Esophagus muscularis mucosa (tissue), 4 donors: Measurements from ENCODE around the gene ANKIB1. TPM values are rescaled to one million over a fixed set of nuclear protein-coding genes. Genes with fewer than 3 reads are reported as not detected.

Experiments used
- DNase-seq: peaks from one replicate; pipeline ENCODE4 v3.0.0-alpha.2; 2017; ENCODE audit errors: extremely low spot score
- H3K27ac ChIP-seq, 4 donors: fragments of 200-600 bp; sonication (generic); replicated peaks in 1 of 4; 1 replicate in 3 of 4; 2 replicates in 1 of 4; pipeline ENCODE4 v1.5.1; 2016 to 2019; ENCODE audit warnings: mild to moderate bottlenecking in 1 of 4
- H3K27me3 ChIP-seq, 4 donors: fragments of 200-600 bp; sonication (generic); one replicate each; pipeline versions ENCODE4 v1.5.1 to v1.6.0; 2016 to 2019
- H3K36me3 ChIP-seq, 4 donors: fragments of 200-600 bp; sonication (generic); one replicate each; pipeline ENCODE4 v1.5.1; 2016 to 2019
- H3K4me1 ChIP-seq, 4 donors: fragments of 200-600 bp; sonication (generic); one replicate each; pipeline ENCODE4 v1.5.1; 2016 to 2019
- H3K4me3 ChIP-seq, 4 donors: fragments of 200-600 bp; sonication (generic); 1 replicate in 2 of 4; 2 replicates in 2 of 4; pipeline ENCODE4 v1.5.1; 2016 to 2019; ENCODE audit warnings: mild to moderate bottlenecking in 4 of 4, moderate library complexity in 1 of 4
- H3K9me3 ChIP-seq, 4 donors: fragments of 200-600 bp; sonication (generic); 1 replicate in 3 of 4; 2 replicates in 1 of 4; pipeline ENCODE4 v1.5.1; 2016 to 2019
- EP300 ChIP-seq: sonication (generic); formaldehyde crosslinking; IDR thresholded peaks from one replicate; pipeline ENCODE4 v1.6.1; 2017; ENCODE audit warnings: antibody characterized with exemption
- POLR2A ChIP-seq: fragments of 450-650 bp; IDR thresholded peaks from one replicate; pipeline ENCODE4 v1.6.1; 2017; ENCODE audit warnings: antibody characterized with exemption, moderate library complexity, mild to moderate bottlenecking, low read depth
- POLR2AphosphoS5 ChIP-seq, 2 donors: sonication (generic); formaldehyde crosslinking; IDR thresholded peaks; one replicate each; pipeline ENCODE4 v1.6.1; 2017; ENCODE audit warnings: antibody characterized with exemption in 2 of 2
- WGBS: methylation state at CpG from one replicate; pipeline ENCODE4 v1.1.5; 2018; 5-methylcytosine and 5-hydroxymethylcytosine counted together
- intact Hi-C: fragments of 100-400 bp; cut with DNase I; formaldehyde crosslinking; loops from one replicate; pipeline ENCODE4 v1.15.1; 2023
- total RNA-seq, 4 donors: library from RNA; depleted of rRNA; stranded (reverse); fragments of >200 nt; gene quantifications; one replicate each; pipeline versions ENCODE4 v1.1.0 to v1.2.1, GENCODE V29; 2016
- TF ChIP-seq, protein P1 (sequence below), 3 experiments: fragments of 200-600 bp in 2 of 3; fragments of 450-650 bp in 1 of 3; sonication (generic) in 2 of 3; IDR thresholded peaks; one replicate each; pipeline ENCODE4 v1.5.1; 2017 to 2019; ENCODE audit warnings: antibody characterized with exemption in 3 of 3, mild to moderate bottlenecking in 2 of 3, moderate library complexity in 1 of 3

Gene ANKIB1
- total RNA-seq, 4 donors from 2014 or later: 25.8 to 37.8 (median 28.6) TPM

DNA sequence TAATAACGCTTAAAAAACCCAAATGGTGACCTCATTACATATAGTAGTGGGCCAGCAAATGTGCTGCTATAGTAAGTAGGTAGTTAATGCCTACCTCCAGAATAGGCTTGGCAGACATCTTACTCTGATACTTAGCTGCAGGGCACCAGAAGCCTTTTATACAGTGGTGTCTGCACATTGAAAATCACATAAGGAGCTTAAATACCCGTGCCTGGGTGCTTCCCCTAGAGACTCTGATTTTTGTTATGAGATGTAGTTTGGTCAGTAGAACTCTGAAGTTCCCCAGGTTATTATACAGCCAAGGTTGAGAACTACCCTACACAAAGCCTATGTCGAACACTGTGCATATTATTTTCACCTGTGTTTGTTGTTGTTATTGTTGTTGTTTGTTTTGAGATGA, 47.2 kb downstream of the ANKIB1 start:
- peaks cover 8 to 22% (median 15%) of the 10 kb centered on the region in 4 donors for H3K4me1 ChIP-seq
- H3K27ac ChIP-seq: no peak overlapping the region
- no peak overlapping the region for H3K4me3 ChIP-seq
- no peak for DNase-seq
- intact Hi-C loops: no loop called here
- WGBS: 88% methylated on average over 3 of the region's 3 CpGs
- peaks cover 0 to 8% (median 0%) of the 10 kb centered on the region in 4 donors for H3K36me3 ChIP-seq
- no peaks in the 10 kb centered on the region for H3K27me3 ChIP-seq
- no peak for TF ChIP-seq POLR2A
- no peak for TF ChIP-seq POLR2AphosphoS5 (IDR thresholded peaks at IDR 0.05)
- TF ChIP-seq EP300: no peak
- TF ChIP-seq, protein P1, sequence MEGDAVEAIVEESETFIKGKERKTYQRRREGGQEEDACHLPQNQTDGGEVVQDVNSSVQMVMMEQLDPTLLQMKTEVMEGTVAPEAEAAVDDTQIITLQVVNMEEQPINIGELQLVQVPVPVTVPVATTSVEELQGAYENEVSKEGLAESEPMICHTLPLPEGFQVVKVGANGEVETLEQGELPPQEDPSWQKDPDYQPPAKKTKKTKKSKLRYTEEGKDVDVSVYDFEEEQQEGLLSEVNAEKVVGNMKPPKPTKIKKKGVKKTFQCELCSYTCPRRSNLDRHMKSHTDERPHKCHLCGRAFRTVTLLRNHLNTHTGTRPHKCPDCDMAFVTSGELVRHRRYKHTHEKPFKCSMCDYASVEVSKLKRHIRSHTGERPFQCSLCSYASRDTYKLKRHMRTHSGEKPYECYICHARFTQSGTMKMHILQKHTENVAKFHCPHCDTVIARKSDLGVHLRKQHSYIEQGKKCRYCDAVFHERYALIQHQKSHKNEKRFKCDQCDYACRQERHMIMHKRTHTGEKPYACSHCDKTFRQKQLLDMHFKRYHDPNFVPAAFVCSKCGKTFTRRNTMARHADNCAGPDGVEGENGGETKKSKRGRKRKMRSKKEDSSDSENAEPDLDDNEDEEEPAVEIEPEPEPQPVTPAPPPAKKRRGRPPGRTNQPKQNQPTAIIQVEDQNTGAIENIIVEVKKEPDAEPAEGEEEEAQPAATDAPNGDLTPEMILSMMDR (IDR thresholded peaks at IDR 0.05): no peak
- H3K9me3 ChIP-seq: no peaks in the 10 kb centered on the region

DNA sequence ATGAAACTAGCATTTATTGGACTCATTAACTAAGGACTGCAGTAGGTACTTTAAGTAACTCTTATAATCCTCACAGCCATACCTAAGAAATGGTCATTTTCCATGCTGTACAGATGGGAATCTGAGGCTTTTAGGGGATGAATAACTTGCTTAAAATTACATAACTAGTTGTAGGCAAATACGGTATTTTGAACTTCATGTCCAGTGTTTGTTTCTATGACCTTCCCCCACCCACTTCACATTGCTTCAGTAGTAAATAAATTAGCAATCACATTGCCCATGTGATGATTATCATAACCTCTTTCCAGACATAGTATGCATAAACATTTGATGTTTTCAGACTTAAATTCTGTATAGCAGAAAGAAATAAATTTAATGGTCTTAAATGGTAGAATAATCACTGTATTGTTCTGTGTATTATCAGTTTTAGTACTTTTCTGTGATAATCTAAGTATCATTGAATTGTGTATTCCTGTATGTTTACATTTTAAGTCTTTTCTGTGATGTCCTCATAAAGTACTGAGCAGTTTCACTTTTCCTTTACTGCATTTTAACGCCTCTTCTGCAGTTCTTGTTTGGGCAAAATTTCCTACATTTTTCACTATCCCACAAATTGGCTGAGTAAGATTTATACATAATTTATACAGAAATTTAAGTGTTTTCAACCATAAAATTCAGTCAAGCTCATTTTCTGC, 48.3 kb downstream of the ANKIB1 start:
- Histone ChIP-seq H3K27me3 (no peaks in the 10 kb centered on the region), H3K9me3 (no peaks in the 10 kb centered on the region), H3K27ac (no peak overlapping the region), H3K36me3 (peaks cover 0 to 8% (median 0%) of the 10 kb centered on the region in 4 donors), H3K4me1 (peaks cover 8 to 22% (median 15%) of the 10 kb centered on the region in 4 donors), H3K4me3 (peak overlapping the region; percentile 8 to 35 (median 22))
- no peak for TF ChIP-seq POLR2A
- no peak for TF ChIP-seq EP300
- TF ChIP-seq, protein P1 (IDR thresholded peaks at IDR 0.05): no peak
- no peak for TF ChIP-seq POLR2AphosphoS5 (IDR thresholded peaks at IDR 0.05)
- DNase-seq: no peak
- 55% methylated on average over 2 of the region's 2 CpGs for whole genome bisulfite sequencing
- intact Hi-C loops: no loop called here

DNA sequence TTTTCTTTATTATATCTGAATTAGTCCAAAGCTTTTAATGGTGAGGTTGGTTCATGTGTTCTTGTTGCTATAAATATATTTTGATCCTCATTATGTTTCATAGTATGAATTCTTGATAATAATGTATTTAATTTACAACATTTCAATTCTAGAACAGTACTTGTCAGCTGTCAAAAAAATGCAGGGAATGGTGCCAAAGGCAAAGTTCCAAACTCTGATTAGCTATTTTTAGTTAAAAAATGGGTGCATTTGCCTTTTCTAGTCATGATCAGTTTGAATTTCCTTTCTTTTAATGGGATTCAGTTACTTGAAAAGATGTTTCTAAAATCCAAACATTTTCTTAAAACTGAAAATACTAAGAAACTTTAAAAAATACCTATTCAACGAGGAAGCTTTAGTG, 49.6 kb downstream of the ANKIB1 start:
- DNase-seq: no peak
- H3K27me3 ChIP-seq: no peaks in the 10 kb centered on the region
- no peak for TF ChIP-seq POLR2A
- no peak for TF ChIP-seq POLR2AphosphoS5 (IDR thresholded peaks at IDR 0.05)
- TF ChIP-seq, protein P1 (IDR thresholded peaks at IDR 0.05): no peak
- no peak for TF ChIP-seq EP300
- intact Hi-C loops: no loop called here
- H3K36me3 ChIP-seq: peaks cover 0 to 14% (median 0%) of the 10 kb centered on the region in 4 donors
- no peaks in the 10 kb centered on the region for H3K9me3 ChIP-seq
- WGBS: 63% methylated on average over 1 of the region's 1 CpG
- peaks cover 8 to 22% (median 15%) of the 10 kb centered on the region in 4 donors for H3K4me1 ChIP-seq
- no peak overlapping the region for H3K4me3 ChIP-seq
- H3K27ac ChIP-seq: no peak overlapping the region

DNA sequence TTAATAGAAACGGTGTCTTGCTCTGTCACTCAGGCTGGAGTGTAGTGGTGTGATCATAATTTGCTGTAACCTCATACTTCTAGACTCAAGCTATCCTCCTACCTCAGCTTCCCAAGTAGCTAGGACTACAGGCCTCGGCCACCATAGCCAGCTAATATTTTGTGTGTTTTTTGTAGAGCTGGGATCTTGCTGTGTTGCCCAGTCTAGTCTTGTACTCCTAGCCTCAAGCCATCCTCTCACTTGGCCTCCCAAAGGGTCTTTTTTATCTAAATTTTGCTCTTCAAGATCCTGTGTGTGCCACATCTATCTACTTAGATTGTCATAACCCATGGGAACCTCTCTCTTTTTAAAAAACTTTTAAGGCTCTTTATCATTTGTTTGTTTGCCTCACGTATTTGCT, 50.5 kb downstream of the ANKIB1 start:
- no peak for TF ChIP-seq POLR2AphosphoS5 (IDR thresholded peaks at IDR 0.05)
- TF ChIP-seq POLR2A: no peak
- TF ChIP-seq, protein P1 (IDR thresholded peaks at IDR 0.05): no peak
- no peak for TF ChIP-seq EP300
- DNase-seq: no peak
- Histone ChIP-seq H3K27me3 (no peaks in the 10 kb centered on the region), H3K4me3 (no peak overlapping the region), H3K9me3 (no peaks in the 10 kb centered on the region), H3K36me3 (peaks cover 0 to 14% (median 2%) of the 10 kb centered on the region in 4 donors), H3K27ac (no peak overlapping the region), H3K4me1 (peaks cover 8 to 22% (median 15%) of the 10 kb centered on the region in 4 donors)
- intact Hi-C loops: no loop called here
- WGBS: 97% methylated on average over 3 of the region's 3 CpGs
